ENCODE results near the gene STX11. TPM values are rescaled to one million over a fixed set of nuclear protein-coding genes. Genes with fewer than 3 reads are reported as not detected.

The STX11 gene
- total RNA-seq, 1 experiment from 2014 or later = 0.24 TPM

- Mint-ChIP-seq H3K27ac (ENCODE audit: unreplicated experiment) (no peak overlapping the region), H3K4me1 (ENCODE audit: low read depth, unreplicated experiment) (peaks cover 8% of the 10 kb centered on the region), H3K4me3 (ENCODE audit: low read depth, unreplicated experiment) (no peak overlapping the region), H3K9me3 (ENCODE audit: low read depth, unreplicated experiment) (no peaks in the 10 kb centered on the region), H3K36me3 (ENCODE audit: insufficient read depth, unreplicated experiment) (no peaks in the 10 kb centered on the region), H3K27me3 (ENCODE audit: unreplicated experiment) (no peaks in the 10 kb centered on the region)
- BruUV-seq (replicated peaks) = no TSS peak
- DNase-seq = no peak
- TF ChIP-seq, protein P1, sequence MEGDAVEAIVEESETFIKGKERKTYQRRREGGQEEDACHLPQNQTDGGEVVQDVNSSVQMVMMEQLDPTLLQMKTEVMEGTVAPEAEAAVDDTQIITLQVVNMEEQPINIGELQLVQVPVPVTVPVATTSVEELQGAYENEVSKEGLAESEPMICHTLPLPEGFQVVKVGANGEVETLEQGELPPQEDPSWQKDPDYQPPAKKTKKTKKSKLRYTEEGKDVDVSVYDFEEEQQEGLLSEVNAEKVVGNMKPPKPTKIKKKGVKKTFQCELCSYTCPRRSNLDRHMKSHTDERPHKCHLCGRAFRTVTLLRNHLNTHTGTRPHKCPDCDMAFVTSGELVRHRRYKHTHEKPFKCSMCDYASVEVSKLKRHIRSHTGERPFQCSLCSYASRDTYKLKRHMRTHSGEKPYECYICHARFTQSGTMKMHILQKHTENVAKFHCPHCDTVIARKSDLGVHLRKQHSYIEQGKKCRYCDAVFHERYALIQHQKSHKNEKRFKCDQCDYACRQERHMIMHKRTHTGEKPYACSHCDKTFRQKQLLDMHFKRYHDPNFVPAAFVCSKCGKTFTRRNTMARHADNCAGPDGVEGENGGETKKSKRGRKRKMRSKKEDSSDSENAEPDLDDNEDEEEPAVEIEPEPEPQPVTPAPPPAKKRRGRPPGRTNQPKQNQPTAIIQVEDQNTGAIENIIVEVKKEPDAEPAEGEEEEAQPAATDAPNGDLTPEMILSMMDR (IDR thresholded peaks at IDR 0.05; ENCODE audit: unreplicated experiment) = no peak
- CTCF ChIA-PET = interaction anchor here (0.6 kb wide), 1 partner anchor 10 kb away, joined by 4 read pairs; no protein-coding TSS in a partner anchor
- intact Hi-C loops (cut with micrococcal nuclease; ENCODE audit: unreplicated experiment) = loop anchor here (10.0 kb wide), 1 partner anchor 229 kb away; no protein-coding TSS in a partner anchor
Observed at GRCh38 chr6:144106206-144106605, 44.1 kb upstream of the STX11 start.

GRCh38 chr6:144110210-144110609 is 40.1 kb upstream of the STX11 start:
- BruUV-seq (replicated peaks) = no TSS peak
- H3K27ac Mint-ChIP-seq (ENCODE audit: unreplicated experiment) = no peak overlapping the region
- peaks cover 2% of the 10 kb centered on the region for H3K4me1 Mint-ChIP-seq (ENCODE audit: low read depth, unreplicated experiment)
- H3K27me3 Mint-ChIP-seq (ENCODE audit: unreplicated experiment) = no peaks in the 10 kb centered on the region
- H3K4me3 Mint-ChIP-seq (ENCODE audit: low read depth, unreplicated experiment) = no peak overlapping the region
- H3K9me3 Mint-ChIP-seq (ENCODE audit: low read depth, unreplicated experiment) = no peaks in the 10 kb centered on the region
- TF ChIP-seq, protein P1 (IDR thresholded peaks at IDR 0.05; ENCODE audit: unreplicated experiment) = no peak
- CTCF ChIA-PET = no interaction called here
- no peaks in the 10 kb centered on the region for H3K36me3 Mint-ChIP-seq (ENCODE audit: insufficient read depth, unreplicated experiment)
- no peak for DNase-seq
- intact Hi-C loops (cut with micrococcal nuclease; ENCODE audit: unreplicated experiment) = no loop called here

- H3K27ac Mint-ChIP-seq (ENCODE audit: unreplicated experiment) = no peak overlapping the region
- intact Hi-C loops (cut with micrococcal nuclease; ENCODE audit: unreplicated experiment) = no loop called here
- BruUV-seq (replicated peaks) = no TSS peak
- TF ChIP-seq, protein P1 (IDR thresholded peaks at IDR 0.05; ENCODE audit: unreplicated experiment) = no peak
- H3K36me3 Mint-ChIP-seq (ENCODE audit: insufficient read depth, unreplicated experiment) = no peaks in the 10 kb centered on the region
- DNase-seq = no peak
- CTCF ChIA-PET = no interaction called here
- no peaks in the 10 kb centered on the region for H3K9me3 Mint-ChIP-seq (ENCODE audit: low read depth, unreplicated experiment)
- H3K4me1 Mint-ChIP-seq (ENCODE audit: low read depth, unreplicated experiment) = no peaks in the 10 kb centered on the region
- H3K27me3 Mint-ChIP-seq (ENCODE audit: unreplicated experiment) = no peaks in the 10 kb centered on the region
- H3K4me3 Mint-ChIP-seq (ENCODE audit: low read depth, unreplicated experiment) = no peak overlapping the region
Observed at GRCh38 chr6:144113366-144113765, 37.0 kb upstream of the STX11 start.

DNA sequence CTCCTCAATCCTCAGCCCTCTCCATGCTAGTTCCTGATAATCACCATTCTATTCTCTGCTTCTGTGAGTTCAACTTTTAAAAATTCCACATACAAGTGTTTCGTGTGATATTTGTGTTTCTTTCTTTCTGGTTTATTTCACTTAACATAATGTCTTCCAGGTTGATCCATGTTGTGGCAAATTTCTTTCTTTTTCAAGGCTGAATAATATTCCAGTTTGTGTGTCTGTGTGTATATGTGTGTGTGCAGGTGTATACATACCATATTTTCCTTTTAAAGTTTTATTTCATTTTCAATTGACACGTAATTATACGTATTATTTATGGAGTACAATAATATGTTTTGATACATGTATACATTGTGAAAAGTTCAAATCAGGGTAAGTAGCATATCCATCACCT is 35.1 kb upstream of the STX11 start:
- Mint-ChIP-seq H3K9me3 (ENCODE audit: low read depth, unreplicated experiment) (no peaks in the 10 kb centered on the region), H3K27ac (ENCODE audit: unreplicated experiment) (no peak overlapping the region), H3K27me3 (ENCODE audit: unreplicated experiment) (no peaks in the 10 kb centered on the region), H3K4me1 (ENCODE audit: low read depth, unreplicated experiment) (no peaks in the 10 kb centered on the region), H3K36me3 (ENCODE audit: insufficient read depth, unreplicated experiment) (no peaks in the 10 kb centered on the region), H3K4me3 (ENCODE audit: low read depth, unreplicated experiment) (no peak overlapping the region)
- intact Hi-C loops (cut with micrococcal nuclease; ENCODE audit: unreplicated experiment) = no loop called here
- BruUV-seq (replicated peaks) = no TSS peak
- no peak for DNase-seq
- TF ChIP-seq, protein P1 (IDR thresholded peaks at IDR 0.05; ENCODE audit: unreplicated experiment) = no peak
- CTCF ChIA-PET = interaction anchor here (0.7 kb wide), 1 partner anchor 9 kb away, joined by 4 read pairs; no protein-coding TSS in a partner anchor

Data from Calu3 (cell line).